Fibroblast of lung (primary cell): ENCODE measurements around the gene SYS1. TPM values are rescaled to one million over a fixed set of nuclear protein-coding genes. Genes with fewer than 3 reads are reported as not detected.

Experiments used
- DNase-seq, 2 donors: peaks; one replicate each; pipeline versions ENCODE4 v3.0.0 to v3.0.0-alpha.2; 2010; ENCODE audit warnings: low read depth in 2 of 2
- H2AFZ ChIP-seq: 2 replicates; pipeline ENCODE4 v1.5.1; 2012; ENCODE audit warnings: low read length, control low read depth, inconsistent platforms
- H3K27ac ChIP-seq: 2 replicates; pipeline ENCODE4 v1.5.1; 2011; ENCODE audit warnings: low read length, control low read depth; ENCODE audit not compliant: insufficient read depth
- H3K27me3 ChIP-seq: 2 replicates; pipeline ENCODE4 v1.5.1; 2011; ENCODE audit warnings: mild to moderate bottlenecking, low read length; ENCODE audit not compliant: control insufficient read depth, insufficient read depth
- H3K36me3 ChIP-seq: 2 replicates; pipeline ENCODE4 v1.5.1; 2011; ENCODE audit warnings: low read length; ENCODE audit not compliant: control insufficient read depth, insufficient read depth
- H3K4me1 ChIP-seq: 2 replicates; pipeline ENCODE4 v1.5.1; 2011; ENCODE audit warnings: low read length; ENCODE audit not compliant: control insufficient read depth, insufficient read depth; ENCODE audit errors: extremely low read depth
- H3K4me2 ChIP-seq: 2 replicates; pipeline ENCODE4 v1.5.1; 2011; ENCODE audit warnings: low read length, control low read depth; ENCODE audit not compliant: insufficient read depth; ENCODE audit errors: extremely low read depth
- H3K4me3 ChIP-seq, 4 experiments: fragments of 200-600 bp in 1 of 4; sonication (generic) in 1 of 4; replicated peaks in 1 of 4; 2 replicates each; pipeline ENCODE4 v1.5.1; 2011 to 2016; ENCODE audit warnings: low read length in 4 of 4, low read depth in 3 of 4, mild to moderate bottlenecking in 3 of 4, control low read depth in 2 of 4, inconsistent platforms in 1 of 4, mixed read lengths in 1 of 4; ENCODE audit not compliant: insufficient read depth in 1 of 4; ENCODE audit errors: control extremely low read depth in 1 of 4
- H3K79me2 ChIP-seq: 2 replicates; pipeline ENCODE4 v1.5.1; 2012; ENCODE audit warnings: mild to moderate bottlenecking, low read length, inconsistent platforms; ENCODE audit not compliant: control insufficient read depth, insufficient read depth
- H3K9ac ChIP-seq: 2 replicates; pipeline ENCODE4 v1.5.1; 2011; ENCODE audit warnings: mild to moderate bottlenecking, low read length, control low read depth; ENCODE audit not compliant: insufficient read depth
- H3K9me3 ChIP-seq: 2 replicates; pipeline ENCODE4 v1.5.1; 2012; ENCODE audit warnings: low read depth, low read length; ENCODE audit not compliant: control insufficient read depth, insufficient read depth
- H4K20me1 ChIP-seq: 2 replicates; pipeline ENCODE4 v1.5.1; 2011; ENCODE audit warnings: low read length; ENCODE audit not compliant: control insufficient read depth, insufficient read depth; ENCODE audit errors: extremely low read depth
- EZH2 ChIP-seq: IDR thresholded peaks from 2 replicates; pipeline ENCODE4 v1.5.1; 2012; ENCODE audit warnings: low read length, control low read depth, mild to moderate bottlenecking; ENCODE audit errors: missing control alignments
- polyA plus RNA-seq, 2 donors: library from polyadenylated mRNA; depleted of rRNA in 1 of 2; stranded (reverse) in 1 of 2; unstranded in 1 of 2; fragments of >200 nt; gene quantifications; 2 replicates each; pipeline ENCODE4 v1.2.1, GENCODE V29; 2011 to 2012; ENCODE audit warnings: missing spikeins in 1 of 2
- total RNA-seq: library from RNA; depleted of rRNA; stranded (reverse); fragments of >200 nt; gene quantifications from 2 replicates; pipeline ENCODE4 v1.2.1, GENCODE V29; 2014
- TF ChIP-seq, protein P1 (sequence below), 2 donors: IDR thresholded peaks in 1 of 2; conservative IDR thresholded peaks in 1 of 2; 1 replicate in 1 of 2; 2 replicates in 1 of 2; pipeline ENCODE4 v1.5.1; 2011 to 2012; ENCODE audit warnings: low read length in 2 of 2, control low read depth in 1 of 2, inconsistent platforms in 1 of 2, low read depth in 1 of 2, mild to moderate bottlenecking in 1 of 2

The SYS1 gene
- total and polyA plus RNA-seq, 2 donors (not counting 1 experiment from before 2014, with no cell fraction given) = 20.5 to 23.4 TPM

DNA sequence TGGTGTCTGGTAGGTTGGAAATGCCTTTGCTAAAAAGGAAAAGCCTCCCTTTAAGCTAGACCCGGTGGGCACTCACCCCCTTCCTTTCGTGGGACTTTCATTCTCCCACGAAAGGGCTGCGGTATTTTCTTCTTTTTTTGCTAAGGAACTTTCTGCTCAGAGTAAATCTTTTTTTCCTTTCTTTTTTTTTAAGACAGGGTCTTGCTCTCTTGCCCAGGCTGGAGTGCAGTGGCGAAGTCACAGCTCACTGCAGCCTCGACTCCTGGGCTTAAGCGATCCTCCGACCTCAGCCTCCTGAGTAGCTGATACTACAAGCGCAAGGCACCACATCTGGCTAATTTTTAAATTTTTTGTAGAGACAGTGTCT, 11.1 kb downstream of the SYS1 start:
- Histone ChIP-seq H2AFZ (no peak overlapping the region), H3K4me3 (peak overlapping the region in 1 of 4 experiments; percentile 55)
- TF ChIP-seq, protein P1, sequence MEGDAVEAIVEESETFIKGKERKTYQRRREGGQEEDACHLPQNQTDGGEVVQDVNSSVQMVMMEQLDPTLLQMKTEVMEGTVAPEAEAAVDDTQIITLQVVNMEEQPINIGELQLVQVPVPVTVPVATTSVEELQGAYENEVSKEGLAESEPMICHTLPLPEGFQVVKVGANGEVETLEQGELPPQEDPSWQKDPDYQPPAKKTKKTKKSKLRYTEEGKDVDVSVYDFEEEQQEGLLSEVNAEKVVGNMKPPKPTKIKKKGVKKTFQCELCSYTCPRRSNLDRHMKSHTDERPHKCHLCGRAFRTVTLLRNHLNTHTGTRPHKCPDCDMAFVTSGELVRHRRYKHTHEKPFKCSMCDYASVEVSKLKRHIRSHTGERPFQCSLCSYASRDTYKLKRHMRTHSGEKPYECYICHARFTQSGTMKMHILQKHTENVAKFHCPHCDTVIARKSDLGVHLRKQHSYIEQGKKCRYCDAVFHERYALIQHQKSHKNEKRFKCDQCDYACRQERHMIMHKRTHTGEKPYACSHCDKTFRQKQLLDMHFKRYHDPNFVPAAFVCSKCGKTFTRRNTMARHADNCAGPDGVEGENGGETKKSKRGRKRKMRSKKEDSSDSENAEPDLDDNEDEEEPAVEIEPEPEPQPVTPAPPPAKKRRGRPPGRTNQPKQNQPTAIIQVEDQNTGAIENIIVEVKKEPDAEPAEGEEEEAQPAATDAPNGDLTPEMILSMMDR (conservative IDR thresholded peaks at IDR 0.05 in 1 of 2, IDR thresholded peaks at IDR 0.05 in 1 of 2; ENCODE audit: low read depth in 1 of 2, low read length in 2 of 2) = no peak
- TF ChIP-seq EZH2 = no peak

GRCh38 chr20:45374966-45375365, 12.0 kb downstream of the SYS1 start:
- Histone ChIP-seq H3K4me3 (no peak overlapping the region), H3K27me3 (no peaks in the 10 kb centered on the region), H3K9ac (no peak overlapping the region), H3K36me3 (no peaks in the 10 kb centered on the region), H3K27ac (no peak overlapping the region), H3K79me2 (no peaks in the 10 kb centered on the region), H4K20me1 (no peaks in the 10 kb centered on the region), H2AFZ (no peak overlapping the region), H3K4me1 (peaks cover 2% of the 10 kb centered on the region), H3K9me3 (no peaks in the 10 kb centered on the region), H3K4me2 (no peak overlapping the region)
- TF ChIP-seq EZH2 = no peak
- TF ChIP-seq, protein P1 (conservative IDR thresholded peaks at IDR 0.05 in 1 of 2, IDR thresholded peaks at IDR 0.05 in 1 of 2; ENCODE audit: low read depth in 1 of 2, low read length in 2 of 2) = no peak
- DNase-seq = no peak

More for the DNA sequence above, 11.1 kb downstream of the SYS1 start:
- Histone ChIP-seq H3K9ac (no peak overlapping the region), H3K9me3 (no peaks in the 10 kb centered on the region), H3K79me2 (no peaks in the 10 kb centered on the region), H3K27me3 (no peaks in the 10 kb centered on the region), H3K36me3 (no peaks in the 10 kb centered on the region), H3K4me1 (peaks cover 2% of the 10 kb centered on the region), H3K4me2 (peak overlapping the region; percentile 94), H3K27ac (no peak overlapping the region), H4K20me1 (no peaks in the 10 kb centered on the region)
- DNase-seq = no peak

- no peaks in the 10 kb centered on the region for H3K36me3 ChIP-seq
- H3K79me2 ChIP-seq = no peaks in the 10 kb centered on the region
- no peak for DNase-seq
- H3K9me3 ChIP-seq = no peaks in the 10 kb centered on the region
- H3K4me3 ChIP-seq = no peak overlapping the region
- peaks cover 2% of the 10 kb centered on the region for H3K4me1 ChIP-seq
- H3K27ac ChIP-seq = no peak overlapping the region
- H3K4me2 ChIP-seq = no peak overlapping the region
- no peaks in the 10 kb centered on the region for H4K20me1 ChIP-seq
- H2AFZ ChIP-seq = no peak overlapping the region
- no peaks in the 10 kb centered on the region for H3K27me3 ChIP-seq
- H3K9ac ChIP-seq = no peak overlapping the region
- TF ChIP-seq, protein P1 (conservative IDR thresholded peaks at IDR 0.05 in 1 of 2, IDR thresholded peaks at IDR 0.05 in 1 of 2; ENCODE audit: low read depth in 1 of 2, low read length in 2 of 2) = no peak
- no peak for TF ChIP-seq EZH2
Observed at GRCh38 chr20:45377269-45377668, 14.3 kb downstream of the SYS1 start.
